DND-41 (cell line): ENCODE measurements around the gene TMEM126B.
A peak's percentile ranks its signal among the peaks of the same experiment; 100 is the strongest.
"Not testable (repeated sequence)": the region's sequence is repeated elsewhere in the genome, so short reads cannot be mapped to it uniquely, and the experiment has no call there.

Experiments
- ATAC-seq: fragments of 200-7000 bp; cut with Tn5 transposase; 3 replicates; pipeline ENCODE4 v1.9.1; 2021; ENCODE audit warnings: low read depth; ENCODE audit not compliant: insufficient read depth
- DNase-seq: peaks from one replicate; pipeline ENCODE4 v3.0.0-alpha.2; 2020
- H2AFZ ChIP-seq: 2 replicates; pipeline ENCODE4 v1.6.0; 2012; ENCODE audit warnings: low read depth, low read length
- H3K27ac ChIP-seq: 2 replicates; pipeline ENCODE4 v1.5.1; 2012; ENCODE audit warnings: low read length, inconsistent platforms
- H3K27me3 ChIP-seq: fragments of 200-600 bp; sonication (generic); 2 replicates; pipeline ENCODE4 v1.6.0; 2012; ENCODE audit warnings: low read length, mild to moderate bottlenecking, inconsistent platforms; ENCODE audit not compliant: insufficient read depth, poor library complexity
- H3K36me3 ChIP-seq: 2 replicates; pipeline ENCODE4 v1.5.1; 2012; ENCODE audit warnings: low read length, inconsistent platforms; ENCODE audit not compliant: insufficient read depth
- H3K4me1 ChIP-seq: 2 replicates; pipeline ENCODE4 v1.5.1; 2012; ENCODE audit warnings: mild to moderate bottlenecking, low read length; ENCODE audit not compliant: insufficient read depth
- H3K4me2 ChIP-seq: 2 replicates; pipeline ENCODE4 v1.6.0; 2012; ENCODE audit warnings: mild to moderate bottlenecking, moderate library complexity, low read length, inconsistent platforms; ENCODE audit not compliant: insufficient read depth
- H3K4me3 ChIP-seq, 2 experiments: fragments of 200-600 bp in 1 of 2; shearing (Covaris generic) in 1 of 2; 2 replicates each; pipeline ENCODE4 v1.5.1; 2012 to 2016; ENCODE audit warnings: inconsistent platforms in 2 of 2, low read length in 2 of 2, mild to moderate bottlenecking in 2 of 2, low read depth in 1 of 2, moderate library complexity in 1 of 2
- H3K79me2 ChIP-seq: 2 replicates; pipeline ENCODE4 v1.6.0; 2012; ENCODE audit warnings: low read length, inconsistent platforms; ENCODE audit not compliant: insufficient read depth
- H3K9ac ChIP-seq: 2 replicates; pipeline ENCODE4 v1.6.0; 2012; ENCODE audit warnings: low read depth, mild to moderate bottlenecking, inconsistent platforms, low read length, moderate library complexity
- H3K9me3 ChIP-seq: 2 replicates; pipeline ENCODE4 v1.5.1; 2012; ENCODE audit warnings: low read length, moderate library complexity, mild to moderate bottlenecking, inconsistent platforms; ENCODE audit not compliant: insufficient read depth, severe bottlenecking
- H4K20me1 ChIP-seq: 2 replicates; pipeline ENCODE4 v1.6.0; 2012; ENCODE audit warnings: low read length; ENCODE audit not compliant: insufficient read depth
- CTCF ChIP-seq: IDR thresholded peaks from 2 replicates; pipeline ENCODE4 v1.5.1; 2012; ENCODE audit warnings: borderline replicate concordance, low read length, moderate library complexity, mild to moderate bottlenecking; ENCODE audit not compliant: poor library complexity, severe bottlenecking; ENCODE audit errors: extremely low read depth
- EZH2 ChIP-seq: IDR thresholded peaks from 3 replicates; pipeline ENCODE4 v1.6.1; 2012; ENCODE audit warnings: borderline replicate concordance, low read depth, mild to moderate bottlenecking, moderate library complexity, low read length, inconsistent platforms; ENCODE audit not compliant: severe bottlenecking

The TMEM126B gene

DNA sequence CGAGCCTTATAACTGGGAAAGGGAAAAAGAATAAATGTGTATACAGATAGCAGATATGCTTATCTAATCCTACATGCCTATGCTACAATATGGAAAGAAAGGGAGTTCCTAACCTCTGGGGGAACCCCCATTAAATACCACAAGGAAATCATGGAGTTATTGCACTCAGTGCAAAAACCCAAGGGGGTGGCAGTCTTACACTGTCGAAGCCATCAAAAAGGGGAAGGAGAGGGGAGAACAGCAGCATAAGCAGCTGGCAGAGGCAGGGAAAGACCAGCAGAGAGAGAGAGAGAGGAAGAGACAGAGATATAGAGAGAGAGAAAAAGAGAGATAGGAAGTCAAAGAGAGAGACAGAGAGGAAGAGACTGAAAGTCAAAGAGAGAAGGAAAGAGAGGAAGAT lies 16.8 kb upstream of the TMEM126B start:
- H3K79me2 ChIP-seq, H3K9ac ChIP-seq, H3K27me3 ChIP-seq, DNase-seq, ATAC-seq, H3K4me2 ChIP-seq, H4K20me1 ChIP-seq, H3K27ac ChIP-seq, H3K4me3 ChIP-seq, H3K4me1 ChIP-seq, H3K36me3 ChIP-seq, H3K9me3 ChIP-seq, H2AFZ ChIP-seq: not testable (repeated sequence)

- no peak overlapping the region for H3K9ac ChIP-seq
- TF ChIP-seq EZH2 (no peak), CTCF (no peak)
- no peak overlapping the region for H3K4me3 ChIP-seq
- no peaks in the 10 kb centered on the region for H3K9me3 ChIP-seq
- no peaks in the 10 kb centered on the region for H3K36me3 ChIP-seq
- no peaks in the 10 kb centered on the region for H3K4me1 ChIP-seq
- DNase-seq (no peak), ATAC-seq (no peak)
- H3K27ac ChIP-seq: no peak overlapping the region
- no peak overlapping the region for H2AFZ ChIP-seq
- no peaks in the 10 kb centered on the region for H4K20me1 ChIP-seq
- no peaks in the 10 kb centered on the region for H3K27me3 ChIP-seq
- no peaks in the 10 kb centered on the region for H3K79me2 ChIP-seq
- no peak overlapping the region for H3K4me2 ChIP-seq
These were observed 8.9 kb upstream of the TMEM126B start for GRCh38 chr11:85619499-85619898.

- H3K4me3 ChIP-seq: no peak overlapping the region
- ATAC-seq (no peak), DNase-seq (no peak)
- H3K9ac ChIP-seq: no peak overlapping the region
- H3K4me1 ChIP-seq: no peaks in the 10 kb centered on the region
- no peak overlapping the region for H3K27ac ChIP-seq
- H3K4me2 ChIP-seq: no peak overlapping the region
- TF ChIP-seq EZH2: no peak
- TF ChIP-seq CTCF: no peak
- H2AFZ ChIP-seq: no peak overlapping the region
- no peaks in the 10 kb centered on the region for H3K27me3 ChIP-seq
- no peaks in the 10 kb centered on the region for H3K9me3 ChIP-seq
- no peaks in the 10 kb centered on the region for H3K79me2 ChIP-seq
- no peaks in the 10 kb centered on the region for H3K36me3 ChIP-seq
- H4K20me1 ChIP-seq: no peaks in the 10 kb centered on the region
These were observed 8.1 kb upstream of the TMEM126B start for GRCh38 chr11:85620256-85620655.

- Histone ChIP-seq H3K36me3 (peaks cover 9% of the 10 kb centered on the region), H2AFZ (no peak overlapping the region), H3K79me2 (peaks cover 35% of the 10 kb centered on the region), H3K9ac (no peak overlapping the region), H3K27me3 (no peaks in the 10 kb centered on the region), H3K27ac (no peak overlapping the region), H3K4me3 (no peak overlapping the region), H3K4me1 (peaks cover 38% of the 10 kb centered on the region), H3K4me2 (peak overlapping the region; percentile 19; the same call in 1 of the 2 replicates), H3K9me3 (no peaks in the 10 kb centered on the region), H4K20me1 (no peaks in the 10 kb centered on the region)
- no peak for ATAC-seq
- DNase-seq: no peak
- TF ChIP-seq CTCF: no peak
- no peak for TF ChIP-seq EZH2
These were observed 1.9 kb upstream of the TMEM126B start for GRCh38 chr11:85626496-85626895.
